NCI-H1436 treated with DMSO at 0.1 percent for 48 hours (cell line): Measurements from ENCODE around the gene RUFY3.
"Not testable (repeated sequence)": the region's sequence is repeated elsewhere in the genome, so short reads cannot be mapped to it uniquely, and the experiment has no call there.

Experiments
- DNase-seq: peaks from one replicate; lab custom pipeline; 2025; lab: John Stamatoyannopoulos, UW

The RUFY3 gene

DNA sequence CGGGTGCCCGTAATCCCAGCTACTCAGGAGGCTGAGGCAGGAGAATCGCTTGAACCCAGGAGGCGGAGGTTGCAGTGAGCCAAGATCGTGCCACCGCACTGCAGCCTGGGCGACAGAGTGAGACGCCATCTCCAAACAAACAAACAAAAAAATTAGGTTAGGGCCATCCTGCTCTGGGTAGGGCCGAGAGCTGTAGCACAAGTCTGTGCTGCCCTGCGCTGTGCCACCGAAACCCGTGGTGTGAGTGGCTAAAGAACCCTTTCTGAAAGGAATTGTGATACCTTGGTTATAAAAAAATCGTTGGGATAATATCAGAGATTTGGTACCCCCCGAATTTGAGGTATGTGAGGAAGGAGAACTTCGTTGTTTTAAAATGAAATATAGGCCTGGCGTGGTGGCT lies 118.9 kb downstream of the RUFY3 start:
- not testable (repeated sequence) for DNase-seq

DNA sequence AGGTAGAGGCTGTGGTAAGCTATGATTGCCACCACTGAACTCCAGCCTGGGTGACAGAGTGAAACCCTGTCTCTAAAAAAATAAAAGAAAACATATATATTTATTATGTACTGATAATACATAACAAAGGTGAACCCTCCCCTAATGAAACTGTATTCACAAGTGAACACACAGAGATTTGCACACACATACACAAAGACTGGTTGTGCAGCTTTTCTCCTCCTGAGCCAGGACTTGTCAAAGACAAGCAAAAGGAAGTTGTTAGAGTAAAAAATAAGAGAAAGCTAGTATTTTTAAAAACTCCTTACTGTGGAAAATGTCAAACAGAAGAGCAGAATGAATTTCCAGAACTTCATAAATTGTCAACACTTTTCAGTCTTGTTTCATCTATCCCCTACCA lies 119.4 kb downstream of the RUFY3 start:
- DNase-seq = no peak

GRCh38 chr4:70841951-70842350 lies 120.2 kb downstream of the RUFY3 start:
- no peak for DNase-seq

GRCh38 chr4:70842761-70843435 lies 121.1 kb downstream of the RUFY3 start:
- DNase-seq = no peak

GRCh38 chr4:70844180-70844579 lies 122.4 kb downstream of the RUFY3 start:
- no peak for DNase-seq

DNA sequence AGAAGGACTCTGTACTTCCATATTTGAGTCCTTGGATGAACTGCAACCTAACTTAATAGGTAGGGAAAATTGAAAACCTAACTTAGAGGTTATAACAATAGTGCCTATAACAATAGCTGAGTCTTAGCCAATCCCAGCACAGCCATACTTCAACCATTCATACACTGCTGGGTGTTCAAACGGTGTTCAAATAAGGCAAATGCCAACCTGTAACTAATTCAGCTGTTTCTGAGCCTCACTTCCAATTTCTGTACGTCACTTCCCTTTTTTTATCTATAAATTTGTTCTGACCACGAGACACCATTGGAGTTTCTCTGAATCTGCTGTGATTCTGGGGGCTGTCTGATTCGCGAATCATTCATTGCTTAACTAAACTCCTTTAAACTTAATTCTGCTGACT lies 127.5 kb downstream of the RUFY3 start:
- DNase-seq = no peak

GRCh38 chr4:70855464-70855863 lies 133.7 kb downstream of the RUFY3 start:
- DNase-seq = no peak
